ENCODE results near the gene SETD9. TPM values are rescaled to one million over a fixed set of nuclear protein-coding genes. Genes with fewer than 3 reads are reported as not detected.
A peak's percentile ranks its signal among the peaks of the same experiment; 100 is the strongest.

SETD9 gene
- total and polyA plus RNA-seq, 9 of the 15 experiments (the other 6 are each of a cell fraction or from before 2014, with no cell fraction given), result 10.8 to 32.6 (median 19.8) TPM

DNA sequence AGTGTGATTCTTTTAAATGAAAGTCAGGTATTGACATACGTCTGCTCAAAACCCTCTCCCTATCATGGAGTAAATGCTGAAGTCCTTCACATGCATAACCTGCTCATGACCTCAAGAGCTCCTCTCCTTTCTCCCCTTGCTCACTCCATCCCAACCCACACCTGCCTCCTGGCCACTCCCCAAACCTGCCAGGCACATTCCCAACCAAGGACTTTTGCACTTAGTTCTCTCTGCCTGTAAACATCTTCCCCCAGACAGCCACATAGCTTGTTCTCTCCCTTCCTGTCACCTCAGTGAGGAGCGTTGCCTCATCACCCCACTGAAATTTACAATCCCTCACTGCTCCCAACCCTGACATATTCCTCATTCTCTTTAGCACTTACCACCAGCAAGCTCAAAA is 8.7 kb downstream of the SETD9 start:
- Histone ChIP-seq H3K4me3 (no peak overlapping the region), H3K27ac (ENCODE audit: extremely low read depth, low read depth, low read length) (no peak overlapping the region), H3K4me2 (ENCODE audit: insufficient read depth, low read length) (no peak overlapping the region), H3K9me1 (ENCODE audit: control insufficient read depth, insufficient read depth, low read length) (no peaks in the 10 kb centered on the region), H3K36me3 (ENCODE audit: control insufficient read depth, insufficient read depth, low read length) (peaks cover 36% of the 10 kb centered on the region), H2AFZ (ENCODE audit: low read depth, low read length) (no peak overlapping the region), H4K20me1 (replicated peaks; ENCODE audit: control insufficient read depth, insufficient read depth, low read length) (no peaks in the 10 kb centered on the region), H3K9ac (ENCODE audit: insufficient read depth in 1 of 2, low read depth in 2 of 2, low read length in 2 of 2) (no peak overlapping the region), H3K79me2 (ENCODE audit: control insufficient read depth, insufficient read depth, low read length) (no peaks in the 10 kb centered on the region), H3K27me3 (ENCODE audit: control insufficient read depth in 2 of 2, insufficient read depth in 2 of 2, low read length in 2 of 2) (no peaks in the 10 kb centered on the region), H3K9me3 (replicated peaks; ENCODE audit: control insufficient read depth, insufficient read depth, low read depth, low read length) (0 out of 2 replicates have a peak, but pooled peaks cover 3% of the 10 kb centered on the region), H3K4me1 (replicated peaks in 1 of 2; ENCODE audit: control insufficient read depth in 2 of 2, insufficient read depth in 2 of 2, low read length in 2 of 2) (no peaks in the 10 kb centered on the region)
- no TSS peak for BruUV-seq (replicated peaks)
- no peak for TF ChIP-seq POLR3G (IDR thresholded peaks at IDR 0.05; ENCODE audit: extremely low read depth, insufficient read length, insufficient replicate concordance)
- TF ChIP-seq POLR2A (conservative IDR thresholded peaks at IDR 0.05), result 0 out of 2 replicates have a peak, but pooled peaks have one; percentile 36
- no peak for TF ChIP-seq ATF1 (CRISPR knock-in tag; IDR thresholded peaks at IDR 0.05)
- no peak for TF ChIP-seq ATF1 (tag; IDR thresholded peaks at IDR 0.05)
- FAIRE-seq, result no peak
- ChIA-PET POLR2A (interaction anchor here (0.7 to 3.9 kb wide), 5 partner anchors 8 to 352 kb away, joined by 3 to 21 read pairs (median 4); partner anchors contain the start of gene SETD9), CTCF (ENCODE audit: low intra/inter-chr PET ratio) (no interaction called here)
- in situ Hi-C loops (cut with MboI), result no loop called here
- 78% methylated on average over 2 of the region's 2 CpGs for WGBS (ENCODE audit: insufficient coverage, low coverage, missing lambda C conversion rate)
- no peak for DNase-seq (ENCODE audit: extremely low read depth in 1 of 4, low spot score in 3 of 4)
- intact Hi-C loops (cut with micrococcal nuclease), result no loop called here
- ATAC-seq, result peak; percentile 63

DNA sequence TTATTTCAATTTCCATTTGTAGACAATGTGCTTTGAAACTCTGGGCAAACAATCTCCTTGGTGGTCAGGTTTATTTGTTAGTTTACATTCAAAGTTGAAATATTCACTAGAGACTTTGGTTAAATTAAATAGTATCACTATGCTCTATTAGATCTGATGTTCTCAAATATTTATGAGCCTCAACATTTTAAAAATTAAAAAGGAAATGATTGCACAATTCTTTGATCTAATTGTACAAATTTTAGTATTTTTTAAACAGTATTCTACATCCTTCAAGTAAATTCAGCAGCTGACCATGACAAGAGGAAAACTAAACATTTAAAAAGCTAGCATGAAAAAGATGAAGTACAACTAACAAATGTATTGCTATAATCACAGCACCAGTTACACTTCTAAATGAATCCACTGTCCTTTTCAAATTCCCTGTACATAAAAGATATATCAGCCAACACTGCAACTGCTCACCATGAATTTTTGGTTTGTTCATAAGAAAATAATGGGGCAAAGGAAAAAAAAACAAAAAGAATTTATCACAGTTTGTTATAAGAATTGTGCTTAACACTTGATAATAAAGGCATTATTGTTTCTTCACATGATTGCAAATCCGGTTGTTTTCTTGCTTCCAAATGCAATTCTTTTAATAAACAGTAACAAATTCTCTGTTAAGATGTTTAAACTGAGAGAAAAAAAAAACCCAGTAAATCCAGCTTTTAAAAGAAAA is 10.7 kb downstream of the SETD9 start:
- no peak overlapping the region for H3K9ac ChIP-seq (ENCODE audit: insufficient read depth in 1 of 2, low read depth in 2 of 2, low read length in 2 of 2)
- no peaks in the 10 kb centered on the region for H4K20me1 ChIP-seq (replicated peaks; ENCODE audit: control insufficient read depth, insufficient read depth, low read length)
- peaks cover 49% of the 10 kb centered on the region for H3K36me3 ChIP-seq (ENCODE audit: control insufficient read depth, insufficient read depth, low read length)
- ATAC-seq (no peak), DNase-seq (ENCODE audit: extremely low read depth in 1 of 4, low spot score in 3 of 4) (no peak), FAIRE-seq (peak; percentile 32)
- H3K9me3 ChIP-seq (replicated peaks; ENCODE audit: control insufficient read depth, insufficient read depth, low read depth, low read length), result 0 out of 2 replicates have a peak, but pooled peaks cover 3% of the 10 kb centered on the region
- no peak overlapping the region for H3K27ac ChIP-seq (ENCODE audit: extremely low read depth, low read depth, low read length)
- BruUV-seq (replicated peaks), result TSS peak; percentile 16
- H3K4me2 ChIP-seq (ENCODE audit: insufficient read depth, low read length), result no peak overlapping the region
- in situ Hi-C loops (cut with MboI) (no loop called here), intact Hi-C loops (cut with micrococcal nuclease) (no loop called here)
- H3K79me2 ChIP-seq (ENCODE audit: control insufficient read depth, insufficient read depth, low read length), result no peaks in the 10 kb centered on the region
- H3K4me1 ChIP-seq (replicated peaks in 1 of 2; ENCODE audit: control insufficient read depth in 2 of 2, insufficient read depth in 2 of 2, low read length in 2 of 2), result no peaks in the 10 kb centered on the region
- ChIA-PET POLR2A (interaction anchor here (1.3 to 3.9 kb wide), 2 partner anchors 10 to 68 kb away, joined by 3 to 21 read pairs; partner anchors contain the start of gene SETD9), CTCF (ENCODE audit: low intra/inter-chr PET ratio) (no interaction called here)
- H3K4me3 ChIP-seq, result no peak overlapping the region
- H2AFZ ChIP-seq (ENCODE audit: low read depth, low read length), result no peak overlapping the region
- no peaks in the 10 kb centered on the region for H3K27me3 ChIP-seq (ENCODE audit: control insufficient read depth in 2 of 2, insufficient read depth in 2 of 2, low read length in 2 of 2)
- 86% methylated on average over 1 of the region's 1 CpG for WGBS (ENCODE audit: insufficient coverage, low coverage, missing lambda C conversion rate)
- no peaks in the 10 kb centered on the region for H3K9me1 ChIP-seq (ENCODE audit: control insufficient read depth, insufficient read depth, low read length)
- TF ChIP-seq BCOR (IDR thresholded peaks at IDR 0.05), result no peak
- no peak for TF ChIP-seq CEBPG (CRISPR knock-in tag; IDR thresholded peaks at IDR 0.05)
- TF ChIP-seq CEBPG (tag; conservative IDR thresholded peaks at IDR 0.05 in 1 of 2, IDR thresholded peaks at IDR 0.05 in 1 of 2), result peak in 1 of 2 experiments; percentile 72; a peak in 2 of 4 replicates
- TF ChIP-seq CEBPB (tag; IDR thresholded peaks at IDR 0.05), result peak; percentile 62

Data from K562 (cell line).